Measurements from ENCODE around the gene FANCL. TPM values are rescaled to one million over a fixed set of nuclear protein-coding genes. Genes with fewer than 3 reads are reported as not detected.

The FANCL gene
- total RNA-seq, 1 experiment from 2014 or later, result 25.7 TPM

DNA sequence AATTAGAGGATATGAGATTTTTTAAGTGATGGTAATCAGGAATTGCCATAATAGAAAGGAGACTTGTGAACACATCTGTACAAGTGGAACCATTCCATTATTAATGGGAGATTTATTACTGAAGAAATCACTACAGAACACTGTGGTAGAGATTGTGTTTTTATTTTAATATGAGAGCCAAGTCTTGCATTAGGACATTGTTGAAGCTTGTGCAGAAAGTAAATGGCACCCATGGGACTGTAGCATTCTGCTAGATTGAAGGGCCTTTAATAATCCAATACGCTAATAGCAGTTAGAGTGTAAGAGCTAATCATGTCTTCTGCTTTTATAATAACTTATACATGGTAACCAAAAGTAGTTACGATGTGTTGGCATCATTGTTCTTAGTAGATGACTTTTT is 110.9 kb downstream of the FANCL start:
- in situ Hi-C loops (cut with HindIII; ENCODE audit: low pct_unique_long_range_greater_than_20kb, low sequenced_read_pairs) (no loop called here), intact Hi-C loops (cut with micrococcal nuclease; ENCODE audit: unreplicated experiment) (no loop called here)
- no peaks in the 10 kb centered on the region for H3K27me3 ChIP-seq (ENCODE audit: control insufficient read depth, insufficient read depth, low read length)
- ChIA-PET CTCF (no interaction called here), POLR2A (no interaction called here)
- ATAC-seq (no peak), DNase-seq (ENCODE audit: low read depth, low spot score) (no peak)
- no peak overlapping the region for H3K27ac ChIP-seq (ENCODE audit: low read length)
- no peaks in the 10 kb centered on the region for H3K9me3 ChIP-seq (ENCODE audit: control insufficient read depth, insufficient read depth, low read depth, low read length)
- H3K4me3 ChIP-seq (ENCODE audit: low read depth in 2 of 2, low read length in 2 of 2), result no peak overlapping the region
- BruUV-seq (replicated peaks), result no TSS peak
- H3K36me3 ChIP-seq (ENCODE audit: control insufficient read depth, insufficient read depth, low read length), result peaks cover 4% of the 10 kb centered on the region; the same call in 1 of the 2 replicates
- TF ChIP-seq TCF7L2 (IDR thresholded peaks at IDR 0.05; ENCODE audit: low read depth, low read length), result no peak
- no peak for TF ChIP-seq REST (IDR thresholded peaks at IDR 0.05; ENCODE audit: insufficient read depth in 1 of 2, low read depth in 2 of 2, low read length in 1 of 2)
- no peak for TF ChIP-seq SIN3A (IDR thresholded peaks at IDR 0.05; ENCODE audit: borderline replicate concordance, insufficient read depth, low read depth, low read length)
- no peak for TF ChIP-seq POLR2AphosphoS5 (IDR thresholded peaks at IDR 0.05; ENCODE audit: low read depth, low read length)
- TF ChIP-seq, protein P1, sequence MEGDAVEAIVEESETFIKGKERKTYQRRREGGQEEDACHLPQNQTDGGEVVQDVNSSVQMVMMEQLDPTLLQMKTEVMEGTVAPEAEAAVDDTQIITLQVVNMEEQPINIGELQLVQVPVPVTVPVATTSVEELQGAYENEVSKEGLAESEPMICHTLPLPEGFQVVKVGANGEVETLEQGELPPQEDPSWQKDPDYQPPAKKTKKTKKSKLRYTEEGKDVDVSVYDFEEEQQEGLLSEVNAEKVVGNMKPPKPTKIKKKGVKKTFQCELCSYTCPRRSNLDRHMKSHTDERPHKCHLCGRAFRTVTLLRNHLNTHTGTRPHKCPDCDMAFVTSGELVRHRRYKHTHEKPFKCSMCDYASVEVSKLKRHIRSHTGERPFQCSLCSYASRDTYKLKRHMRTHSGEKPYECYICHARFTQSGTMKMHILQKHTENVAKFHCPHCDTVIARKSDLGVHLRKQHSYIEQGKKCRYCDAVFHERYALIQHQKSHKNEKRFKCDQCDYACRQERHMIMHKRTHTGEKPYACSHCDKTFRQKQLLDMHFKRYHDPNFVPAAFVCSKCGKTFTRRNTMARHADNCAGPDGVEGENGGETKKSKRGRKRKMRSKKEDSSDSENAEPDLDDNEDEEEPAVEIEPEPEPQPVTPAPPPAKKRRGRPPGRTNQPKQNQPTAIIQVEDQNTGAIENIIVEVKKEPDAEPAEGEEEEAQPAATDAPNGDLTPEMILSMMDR (IDR thresholded peaks at IDR 0.05), result no peak
- no peaks in the 10 kb centered on the region for H3K4me1 ChIP-seq (ENCODE audit: control insufficient read depth, insufficient read depth, low read length)

GRCh38 chr2:58127111-58127510 is 114.0 kb downstream of the FANCL start:
- DNase-seq (ENCODE audit: low read depth, low spot score) (no peak), ATAC-seq (no peak)
- Histone ChIP-seq H3K36me3 (ENCODE audit: control insufficient read depth, insufficient read depth, low read length) (peaks cover 2% of the 10 kb centered on the region; the same call in 1 of the 2 replicates), H3K27ac (ENCODE audit: low read length) (no peak overlapping the region), H3K9me3 (ENCODE audit: control insufficient read depth, insufficient read depth, low read depth, low read length) (no peaks in the 10 kb centered on the region), H3K4me3 (ENCODE audit: low read depth in 2 of 2, low read length in 2 of 2) (no peak overlapping the region), H3K27me3 (ENCODE audit: control insufficient read depth, insufficient read depth, low read length) (no peaks in the 10 kb centered on the region), H3K4me1 (ENCODE audit: control insufficient read depth, insufficient read depth, low read length) (no peaks in the 10 kb centered on the region)
- BruUV-seq (replicated peaks), result no TSS peak
- CTCF ChIA-PET, result no interaction called here
- POLR2A ChIA-PET, result no interaction called here
- TF ChIP-seq, protein P1 (IDR thresholded peaks at IDR 0.05), result no peak
- TF ChIP-seq REST (IDR thresholded peaks at IDR 0.05; ENCODE audit: insufficient read depth in 1 of 2, low read depth in 2 of 2, low read length in 1 of 2), result no peak
- no peak for TF ChIP-seq SIN3A (IDR thresholded peaks at IDR 0.05; ENCODE audit: borderline replicate concordance, insufficient read depth, low read depth, low read length)
- no peak for TF ChIP-seq POLR2AphosphoS5 (IDR thresholded peaks at IDR 0.05; ENCODE audit: low read depth, low read length)
- TF ChIP-seq TCF7L2 (IDR thresholded peaks at IDR 0.05; ENCODE audit: low read depth, low read length), result no peak
- in situ Hi-C loops (cut with HindIII; ENCODE audit: low pct_unique_long_range_greater_than_20kb, low sequenced_read_pairs) (no loop called here), intact Hi-C loops (cut with micrococcal nuclease; ENCODE audit: unreplicated experiment) (no loop called here)
